EH (cell line): ENCODE measurements around the gene OR14J1.
"Not testable (repeated sequence)": the region's sequence is repeated elsewhere in the genome, so short reads cannot be mapped to it uniquely, and the experiment has no call there.

Experiments used
- DNase-seq: peaks from one replicate; pipeline ENCODE4 v3.0.0-alpha.2; 2015; ENCODE audit warnings: low read depth

Gene OR14J1

DNA sequence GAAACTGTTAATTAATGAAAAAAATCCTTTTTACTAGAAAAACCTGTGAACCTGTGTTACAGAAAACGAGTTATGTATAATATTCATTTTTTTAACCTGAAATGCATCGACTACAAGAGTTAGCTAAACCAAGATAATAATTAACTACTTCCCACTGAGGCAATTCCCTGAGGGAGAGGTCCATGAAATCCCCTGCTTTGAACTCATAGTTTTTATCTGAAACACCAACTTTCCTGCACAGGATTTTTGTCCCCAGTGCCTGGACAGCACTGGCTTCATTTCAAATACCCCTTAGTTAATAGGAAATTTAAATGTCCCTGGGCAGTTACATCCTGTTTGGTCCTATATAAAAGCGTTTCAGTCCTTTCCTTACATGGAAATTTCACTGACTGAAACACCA is at the start of gene OR14J1:
Gene OR14J1, plus strand, starts transcription at position 386 of the 400 bp plus-strand sequence. CDS start 4,989 bp downstream, outside the sequence.
- DNase-seq = no peak

GRCh38 chr6:29251736-29252135 is 49.8 kb upstream of the OR14J1 start:
- DNase-seq = no peak

GRCh38 chr6:29255530-29255929 is 46.0 kb upstream of the OR14J1 start:
- DNase-seq = no peak

DNA sequence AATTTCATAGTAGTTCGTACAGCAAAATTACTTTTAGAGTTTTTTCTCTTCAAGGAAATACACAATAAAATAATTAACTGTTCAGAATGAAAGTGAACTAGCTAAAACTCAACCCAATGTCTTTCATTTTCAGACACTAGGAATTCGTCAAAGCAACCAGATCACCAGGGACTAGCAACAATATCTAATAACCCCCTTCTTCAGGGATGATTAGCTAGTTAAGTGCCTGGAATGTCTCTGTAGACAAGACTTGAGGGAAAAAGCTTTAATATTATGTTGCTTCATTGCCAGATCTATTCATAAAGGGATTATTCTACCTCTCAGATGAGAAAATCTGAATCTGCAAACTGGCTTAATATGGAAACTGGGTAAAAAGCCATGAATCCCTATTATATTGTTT is 41.8 kb upstream of the OR14J1 start:
- DNase-seq = no peak

DNA sequence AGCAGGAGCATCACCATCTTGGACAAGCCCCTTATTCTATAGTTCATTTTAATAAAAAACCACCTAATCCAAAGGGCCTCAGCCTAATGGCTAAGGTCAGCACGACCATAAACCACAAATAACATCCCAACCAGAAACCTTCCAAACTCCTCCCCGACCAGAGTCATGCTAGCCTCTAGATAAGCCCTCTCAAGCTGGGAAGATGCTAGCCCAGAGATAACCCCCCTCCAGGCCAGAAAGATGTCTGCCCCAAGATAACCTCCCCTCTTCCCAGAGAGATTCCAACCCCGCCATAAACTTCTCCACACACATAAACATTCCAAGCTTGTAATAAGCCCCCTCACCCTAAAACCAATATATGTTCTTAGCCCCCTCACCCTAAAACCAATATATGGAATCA is 38.5 kb upstream of the OR14J1 start:
- no peak for DNase-seq

DNA sequence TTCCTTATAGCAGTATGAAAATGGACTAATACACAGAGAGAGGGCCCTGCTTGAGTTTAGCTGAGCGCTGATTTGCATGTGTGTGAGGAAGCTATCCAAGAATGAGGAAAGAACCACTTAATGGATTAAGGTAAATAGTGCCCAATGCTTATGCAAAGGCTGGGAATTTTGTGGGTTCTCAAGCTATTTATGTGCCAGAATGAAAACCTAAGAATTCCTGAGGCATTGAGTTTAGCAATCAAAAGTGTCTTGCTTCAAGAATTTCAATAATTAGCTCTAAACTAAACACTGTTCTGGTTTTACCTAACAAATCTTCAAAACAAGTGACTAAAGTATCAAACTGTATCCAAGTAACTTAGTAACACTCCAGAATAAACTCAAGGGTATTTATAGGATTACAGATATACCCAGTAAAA is 7.0 kb upstream of the OR14J1 start:
- no peak for DNase-seq

DNA sequence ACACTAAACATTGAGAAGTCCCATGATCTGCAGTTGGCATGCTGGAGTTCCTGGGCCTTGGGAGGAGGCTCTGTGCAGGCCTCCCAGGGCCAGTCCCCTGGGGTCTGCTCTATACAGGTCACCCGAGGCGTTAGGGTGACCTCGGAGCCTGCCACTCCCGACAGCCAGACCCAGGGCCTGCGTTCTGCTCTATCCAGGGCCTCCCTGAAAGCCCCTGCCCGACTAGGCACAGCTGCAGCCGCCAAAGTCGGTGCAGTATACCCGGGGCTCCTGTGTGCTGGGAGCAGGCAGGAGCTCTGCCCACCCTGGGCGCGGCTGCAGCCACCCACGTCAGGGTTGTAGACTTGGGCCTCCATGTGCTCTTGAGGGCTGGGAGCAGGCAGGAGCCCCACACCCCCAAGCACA is 6.3 kb upstream of the OR14J1 start:
- DNase-seq = no peak

GRCh38 chr6:29295623-29296022 is 5.9 kb upstream of the OR14J1 start:
- no peak for DNase-seq

GRCh38 chr6:29319931-29320330 is 18.4 kb downstream of the OR14J1 start:
- no peak for DNase-seq

GRCh38 chr6:29323332-29323731 is 21.8 kb downstream of the OR14J1 start:
- DNase-seq = not testable (repeated sequence)

DNA sequence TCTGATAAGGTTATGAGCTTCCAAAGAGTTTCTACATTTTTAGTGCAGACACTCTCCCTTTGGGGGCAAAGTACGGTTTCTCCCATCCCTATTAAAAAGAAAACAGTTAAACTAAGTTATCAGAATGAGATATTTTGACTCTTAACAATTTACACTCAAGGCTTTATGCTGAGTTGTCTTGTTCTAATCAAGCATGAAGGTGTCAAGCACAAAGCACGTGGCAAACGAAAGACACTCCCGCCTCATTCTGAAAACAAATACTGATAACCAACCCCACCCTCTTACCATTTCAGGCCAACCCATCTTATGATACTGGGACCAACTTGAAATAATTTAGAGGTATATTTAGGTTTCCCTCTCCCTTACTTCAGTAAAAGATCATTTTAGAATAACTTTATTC is 24.3 kb downstream of the OR14J1 start:
- no peak for DNase-seq

DNA sequence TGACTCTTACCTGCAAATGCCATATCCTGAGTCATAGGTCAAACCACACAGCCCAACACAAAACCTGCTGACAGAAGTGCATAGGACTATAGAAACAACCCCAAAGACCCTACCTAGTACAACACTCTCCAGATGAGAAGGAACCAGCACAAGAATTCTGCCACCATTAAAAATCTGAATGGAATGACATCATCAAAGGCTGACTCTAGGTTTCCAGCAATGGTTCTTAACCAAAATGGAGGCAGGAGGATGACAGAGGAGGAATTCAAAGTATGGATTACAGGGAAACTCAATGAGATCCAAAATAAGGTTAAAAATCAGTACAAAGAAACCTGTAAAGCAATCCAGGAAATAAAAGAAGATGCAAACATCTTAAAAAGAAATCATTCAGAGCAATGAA is 31.2 kb downstream of the OR14J1 start:
- DNase-seq = no peak

DNA sequence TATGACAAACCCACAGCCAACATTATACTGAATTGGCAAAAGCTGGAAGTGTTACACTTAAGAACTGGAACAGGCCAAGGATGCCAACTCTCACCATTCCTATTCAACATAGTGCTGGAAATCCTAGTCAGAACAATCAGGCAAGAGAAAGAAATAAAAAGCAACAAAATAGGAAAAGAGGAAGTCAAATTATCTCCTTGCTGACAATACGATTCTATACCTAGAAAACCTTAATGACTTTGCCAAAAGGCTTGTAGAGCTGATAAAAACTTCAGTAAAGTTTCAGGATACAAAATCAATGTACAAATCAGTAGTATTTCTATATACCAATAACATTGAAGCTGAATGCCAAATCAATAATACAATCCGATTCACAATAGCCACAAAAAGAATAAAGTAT is 34.8 kb downstream of the OR14J1 start:
- no peak for DNase-seq

DNA sequence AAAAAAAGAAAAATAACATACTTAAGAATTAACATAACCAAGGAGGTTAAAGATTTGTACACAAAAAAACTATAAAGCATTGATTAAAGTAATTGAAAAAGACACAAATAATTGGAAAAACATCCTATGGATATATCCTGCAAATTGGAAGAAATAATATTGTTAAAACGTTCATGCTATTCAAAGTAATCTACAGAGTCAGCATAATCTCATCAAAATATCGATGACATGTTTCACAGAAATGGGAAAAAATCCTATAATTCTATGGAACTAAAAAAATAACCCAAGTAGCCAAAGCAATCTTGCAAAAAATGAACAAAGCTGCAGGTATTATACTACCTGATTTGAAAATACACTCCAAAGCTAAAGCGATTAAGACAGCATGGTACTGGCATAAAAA is 43.9 kb downstream of the OR14J1 start:
- no peak for DNase-seq

GRCh38 chr6:29349348-29349747 is 47.8 kb downstream of the OR14J1 start:
- DNase-seq = not testable (repeated sequence)

- DNase-seq = no peak
Measured at GRCh38 chr6:29354980-29355379, 53.5 kb downstream of the OR14J1 start.

GRCh38 chr6:29355603-29356002 is 54.1 kb downstream of the OR14J1 start:
- no peak for DNase-seq
